Osteoblast (primary cell): ENCODE results near the gene PI4KA. TPM values are rescaled to one million over a fixed set of nuclear protein-coding genes. Genes with fewer than 3 reads are reported as not detected.

Experiments
- DNase-seq: peaks from one replicate; pipeline ENCODE4 v3.0.0; 2011; ENCODE audit warnings: low spot score, mixed read lengths; ENCODE audit not compliant: insufficient read length; ENCODE audit errors: missing footprints
- H2AFZ ChIP-seq: 2 replicates; pipeline ENCODE4 v1.6.0; 2011; ENCODE audit warnings: mild to moderate bottlenecking, low read length
- H3K27ac ChIP-seq: 2 replicates; pipeline ENCODE4 v1.5.1; 2011; ENCODE audit warnings: mild to moderate bottlenecking, low read depth, low read length, moderate library complexity
- H3K27me3 ChIP-seq: 2 replicates; pipeline ENCODE4 v1.6.0; 2012; ENCODE audit warnings: mild to moderate bottlenecking, control low read depth, inconsistent platforms, low read length, moderate library complexity; ENCODE audit not compliant: insufficient read depth
- H3K36me3 ChIP-seq: 2 replicates; pipeline ENCODE4 v1.5.1; 2011; ENCODE audit warnings: mild to moderate bottlenecking, low read length, control low read depth, moderate library complexity; ENCODE audit not compliant: insufficient read depth
- H3K4me1 ChIP-seq: 2 replicates; pipeline ENCODE4 v1.5.1; 2011; ENCODE audit warnings: mild to moderate bottlenecking, low read length, control low read depth, moderate library complexity; ENCODE audit not compliant: insufficient read depth
- H3K4me2 ChIP-seq: 2 replicates; pipeline ENCODE4 v1.6.0; 2011; ENCODE audit warnings: mild to moderate bottlenecking, low read length; ENCODE audit not compliant: insufficient read depth
- H3K4me3 ChIP-seq: fragments of 200-600 bp; sonication (generic); 3 replicates; pipeline ENCODE4 v1.5.1; 2012; ENCODE audit warnings: mild to moderate bottlenecking, low read length, inconsistent platforms; ENCODE audit not compliant: insufficient read depth
- H3K79me2 ChIP-seq: 2 replicates; pipeline ENCODE4 v1.6.0; 2012; ENCODE audit warnings: mild to moderate bottlenecking, low read length, control low read depth, inconsistent platforms; ENCODE audit not compliant: insufficient read depth
- H3K9me3 ChIP-seq: 2 replicates; pipeline ENCODE4 v1.5.1; 2011; ENCODE audit warnings: low read depth, low read length, control low read depth
- H4K20me1 ChIP-seq: 2 replicates; pipeline ENCODE4 v1.6.0; 2012; ENCODE audit warnings: mild to moderate bottlenecking, low read length, control low read depth; ENCODE audit not compliant: insufficient read depth
- total RNA-seq: library from RNA; depleted of rRNA; stranded (reverse); fragments of >200 nt; gene quantifications from 2 replicates; pipeline ENCODE4 v1.2.3, GENCODE V29; 2012
- TF ChIP-seq, protein P1 (sequence below): IDR thresholded peaks from 2 replicates; pipeline ENCODE4 v1.5.1; 2011; ENCODE audit warnings: mild to moderate bottlenecking, low read depth, low read length, moderate library complexity; ENCODE audit errors: extremely low read depth

The PI4KA gene
- total RNA-seq, 1 donor: 61.9 TPM

DNA sequence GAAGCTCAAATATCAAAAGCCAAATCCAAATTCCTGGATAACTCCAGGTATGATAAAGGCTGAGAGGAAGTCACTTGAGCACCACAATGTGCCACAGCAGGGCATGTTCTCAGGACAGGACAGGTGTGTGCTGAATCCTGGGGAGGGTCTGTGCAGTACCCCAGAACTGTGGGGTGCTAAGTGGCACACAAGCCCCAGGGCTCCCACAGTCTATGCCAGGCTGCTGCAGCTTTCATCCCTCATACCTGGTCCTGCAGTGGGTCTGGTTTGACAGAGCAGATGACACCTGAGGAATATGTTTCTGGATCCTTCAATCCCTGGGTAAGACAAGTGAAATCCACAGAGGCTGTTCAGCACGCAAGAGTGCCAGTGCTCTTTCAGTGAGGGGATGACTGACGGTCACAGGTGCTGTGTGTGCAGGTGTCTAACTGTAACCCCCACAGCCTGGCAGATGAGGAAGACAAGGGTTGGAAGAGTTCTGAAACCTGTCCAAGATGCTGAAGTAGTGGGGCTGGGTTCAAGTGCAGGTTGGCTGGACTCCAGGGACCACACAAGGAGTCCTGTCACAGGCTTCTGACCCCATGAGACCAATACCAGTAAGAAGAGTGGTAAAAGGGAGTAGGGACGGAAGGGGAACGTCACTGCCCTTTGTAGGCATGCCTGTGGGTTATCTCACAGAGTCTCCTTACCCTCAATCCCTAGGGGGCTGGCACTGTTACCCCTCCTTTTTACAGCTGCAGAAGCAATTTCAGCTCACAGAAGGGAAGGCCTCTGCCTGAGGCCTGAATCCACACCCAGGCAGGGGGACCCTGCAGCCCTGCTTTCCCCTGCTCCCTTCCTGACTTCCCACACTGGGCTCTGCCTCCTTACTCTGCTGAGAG is 70.6 kb downstream of the PI4KA start:
- peaks cover 7% of the 10 kb centered on the region for H4K20me1 ChIP-seq
- H3K27ac ChIP-seq: no peak overlapping the region
- DNase-seq: no peak
- H3K79me2 ChIP-seq: no peaks in the 10 kb centered on the region
- peaks cover 16% of the 10 kb centered on the region for H3K4me1 ChIP-seq
- no peak overlapping the region for H3K4me3 ChIP-seq
- H3K36me3 ChIP-seq: peaks cover 25% of the 10 kb centered on the region
- H3K4me2 ChIP-seq: no peak overlapping the region
- TF ChIP-seq, protein P1, sequence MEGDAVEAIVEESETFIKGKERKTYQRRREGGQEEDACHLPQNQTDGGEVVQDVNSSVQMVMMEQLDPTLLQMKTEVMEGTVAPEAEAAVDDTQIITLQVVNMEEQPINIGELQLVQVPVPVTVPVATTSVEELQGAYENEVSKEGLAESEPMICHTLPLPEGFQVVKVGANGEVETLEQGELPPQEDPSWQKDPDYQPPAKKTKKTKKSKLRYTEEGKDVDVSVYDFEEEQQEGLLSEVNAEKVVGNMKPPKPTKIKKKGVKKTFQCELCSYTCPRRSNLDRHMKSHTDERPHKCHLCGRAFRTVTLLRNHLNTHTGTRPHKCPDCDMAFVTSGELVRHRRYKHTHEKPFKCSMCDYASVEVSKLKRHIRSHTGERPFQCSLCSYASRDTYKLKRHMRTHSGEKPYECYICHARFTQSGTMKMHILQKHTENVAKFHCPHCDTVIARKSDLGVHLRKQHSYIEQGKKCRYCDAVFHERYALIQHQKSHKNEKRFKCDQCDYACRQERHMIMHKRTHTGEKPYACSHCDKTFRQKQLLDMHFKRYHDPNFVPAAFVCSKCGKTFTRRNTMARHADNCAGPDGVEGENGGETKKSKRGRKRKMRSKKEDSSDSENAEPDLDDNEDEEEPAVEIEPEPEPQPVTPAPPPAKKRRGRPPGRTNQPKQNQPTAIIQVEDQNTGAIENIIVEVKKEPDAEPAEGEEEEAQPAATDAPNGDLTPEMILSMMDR: no peak
- H2AFZ ChIP-seq: no peak overlapping the region
- H3K9me3 ChIP-seq: no peaks in the 10 kb centered on the region
- H3K27me3 ChIP-seq: no peaks in the 10 kb centered on the region

DNA sequence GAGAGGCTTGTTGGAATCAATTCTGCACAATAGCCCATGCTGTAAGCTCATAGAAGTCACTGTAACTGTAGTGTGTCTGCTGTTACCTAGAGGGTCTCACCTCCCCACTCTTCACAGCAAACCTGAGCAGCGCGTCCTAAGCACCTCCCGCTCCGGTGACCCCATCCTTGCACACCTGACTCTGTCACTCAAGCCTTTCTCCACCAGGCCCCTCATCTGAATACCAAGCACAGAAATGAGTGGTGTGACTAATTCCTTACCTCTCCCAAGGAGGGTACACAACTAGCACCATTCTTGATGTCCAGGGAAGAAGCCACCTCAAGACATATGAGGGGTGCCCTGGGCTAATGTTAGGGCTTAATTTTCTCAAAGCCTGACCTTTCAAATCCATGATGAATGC is 71.4 kb downstream of the PI4KA start:
- TF ChIP-seq, protein P1: no peak
- H3K4me2 ChIP-seq: no peak overlapping the region
- H3K9me3 ChIP-seq: no peaks in the 10 kb centered on the region
- H3K4me3 ChIP-seq: no peak overlapping the region
- no peaks in the 10 kb centered on the region for H3K27me3 ChIP-seq
- peaks cover 19% of the 10 kb centered on the region for H3K36me3 ChIP-seq
- no peak overlapping the region for H3K27ac ChIP-seq
- H3K79me2 ChIP-seq: no peaks in the 10 kb centered on the region
- no peak for DNase-seq
- peaks cover 24% of the 10 kb centered on the region for H3K4me1 ChIP-seq
- H2AFZ ChIP-seq: no peak overlapping the region
- H4K20me1 ChIP-seq: peaks cover 7% of the 10 kb centered on the region

DNA sequence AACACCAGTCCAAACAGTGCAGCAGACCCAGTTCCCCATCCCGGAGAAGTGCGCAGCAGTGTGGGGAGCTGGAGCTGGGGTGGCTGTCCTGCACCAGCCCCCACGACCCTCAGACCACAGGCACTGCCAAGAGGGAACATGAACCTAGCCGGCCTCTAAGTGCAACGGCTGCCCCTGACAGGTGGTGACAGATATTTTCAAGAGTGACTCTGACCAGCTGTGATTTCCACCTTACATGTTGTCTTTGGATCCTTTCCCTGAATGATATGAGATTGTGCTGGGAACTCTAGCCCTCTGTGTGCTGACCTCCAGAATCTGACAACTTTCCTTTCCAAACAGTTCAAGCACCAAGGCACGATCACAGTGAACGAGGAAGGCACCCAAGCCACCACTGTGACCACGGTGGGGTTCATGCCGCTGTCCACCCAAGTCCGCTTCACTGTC is 72.1 kb downstream of the PI4KA start:
- no peak for DNase-seq
- H3K4me2 ChIP-seq: no peak overlapping the region
- H4K20me1 ChIP-seq: peaks cover 7% of the 10 kb centered on the region
- no peaks in the 10 kb centered on the region for H3K9me3 ChIP-seq
- no peaks in the 10 kb centered on the region for H3K27me3 ChIP-seq
- TF ChIP-seq, protein P1: no peak
- H2AFZ ChIP-seq: no peak overlapping the region
- H3K36me3 ChIP-seq: peaks cover 19% of the 10 kb centered on the region
- H3K27ac ChIP-seq: no peak overlapping the region
- no peak overlapping the region for H3K4me3 ChIP-seq
- no peaks in the 10 kb centered on the region for H3K79me2 ChIP-seq
- peaks cover 30% of the 10 kb centered on the region for H3K4me1 ChIP-seq

GRCh38 chr22:20786048-20786447 is 72.6 kb downstream of the PI4KA start:
- Histone ChIP-seq H3K27me3 (no peaks in the 10 kb centered on the region), H3K27ac (no peak overlapping the region), H4K20me1 (peaks cover 7% of the 10 kb centered on the region), H2AFZ (no peak overlapping the region), H3K4me2 (no peak overlapping the region), H3K79me2 (no peaks in the 10 kb centered on the region), H3K9me3 (no peaks in the 10 kb centered on the region), H3K36me3 (peaks cover 17% of the 10 kb centered on the region), H3K4me3 (no peak overlapping the region), H3K4me1 (peaks cover 34% of the 10 kb centered on the region)
- no peak for DNase-seq
- TF ChIP-seq, protein P1: no peak
